GM23248 (cell line): ENCODE results near the gene POMGNT1. TPM values are rescaled to one million over a fixed set of nuclear protein-coding genes. Genes with fewer than 3 reads are reported as not detected.
"Not testable (repeated sequence)": the region's sequence is repeated elsewhere in the genome, so short reads cannot be mapped to it uniquely, and the experiment has no call there.

Experiments used
- DNase-seq: peaks from one replicate; pipeline ENCODE4 v3.0.0-alpha.2; 2015
- H2AFZ ChIP-seq: fragments of 200-600 bp; sonication (generic); 2 replicates; pipeline ENCODE4 v1.6.1; 2016; ENCODE audit warnings: antibody characterized with exemption
- H3F3A ChIP-seq: fragments of 200-600 bp; sonication (generic); 2 replicates; pipeline ENCODE4 v1.6.1; 2016; ENCODE audit warnings: mild to moderate bottlenecking, antibody characterized with exemption, mixed run types; ENCODE audit not compliant: insufficient read depth
- H3K27ac ChIP-seq: fragments of 200-600 bp; sonication (generic); 2 replicates; pipeline ENCODE4 v1.5.1; 2016; ENCODE audit warnings: mild to moderate bottlenecking
- H3K27me3 ChIP-seq: fragments of 200-600 bp; sonication (generic); replicated peaks from 2 replicates; pipeline ENCODE4 v1.6.1; 2016; ENCODE audit warnings: mild to moderate bottlenecking; ENCODE audit not compliant: insufficient read depth
- H3K36me3 ChIP-seq: fragments of 200-600 bp; sonication (generic); 2 replicates; pipeline ENCODE4 v1.6.1; 2016; ENCODE audit warnings: low read depth, mild to moderate bottlenecking
- H3K4me1 ChIP-seq: fragments of 200-600 bp; sonication (generic); 2 replicates; pipeline ENCODE4 v1.6.1; 2016; ENCODE audit warnings: mild to moderate bottlenecking; ENCODE audit not compliant: insufficient read depth
- H3K4me2 ChIP-seq: fragments of 200-600 bp; sonication (generic); one replicate; pipeline ENCODE4 v1.6.1; 2016; ENCODE audit warnings: mild to moderate bottlenecking; ENCODE audit not compliant: unreplicated experiment
- H3K4me3 ChIP-seq: fragments of 200-600 bp; sonication (generic); 2 replicates; pipeline ENCODE4 v1.5.1; 2016; ENCODE audit warnings: mild to moderate bottlenecking
- H3K79me2 ChIP-seq: fragments of 200-600 bp; sonication (generic); 2 replicates; pipeline ENCODE4 v1.6.1; 2016; ENCODE audit warnings: mild to moderate bottlenecking; ENCODE audit not compliant: insufficient read depth
- H3K9ac ChIP-seq: fragments of 200-600 bp; sonication (generic); 2 replicates; pipeline ENCODE4 v1.6.1; 2016; ENCODE audit warnings: mild to moderate bottlenecking
- H3K9me2 ChIP-seq: fragments of 200-600 bp; sonication (generic); 2 replicates; pipeline ENCODE4 v1.6.1; 2016; ENCODE audit warnings: mixed run types, mild to moderate bottlenecking, moderate library complexity; ENCODE audit not compliant: insufficient read depth
- H3K9me3 ChIP-seq: fragments of 200-600 bp; sonication (generic); one replicate; pipeline ENCODE4 v1.6.1; 2017; ENCODE audit warnings: low read depth
- H4K20me1 ChIP-seq: fragments of 200-600 bp; sonication (generic); 2 replicates; pipeline ENCODE4 v1.6.0; 2016; ENCODE audit not compliant: insufficient read depth
- EZH2 ChIP-seq: fragments of 200-600 bp; sonication (generic); IDR thresholded peaks from 2 replicates; pipeline ENCODE4 v1.6.1; 2018; ENCODE audit warnings: antibody characterized with exemption, mild to moderate bottlenecking; ENCODE audit not compliant: insufficient read depth, poor library complexity, severe bottlenecking
- EZH2phosphoT487 ChIP-seq: fragments of 200-600 bp; sonication (generic); IDR thresholded peaks from 2 replicates; pipeline ENCODE4 v1.6.1; 2018; ENCODE audit warnings: antibody characterized with exemption, moderate library complexity, mild to moderate bottlenecking, low read depth; ENCODE audit not compliant: insufficient read depth
- WGBS, 2 experiments: methylation state at CpG; one replicate each; pipeline ENCODE4 v1.1.6; 2015 to 2017; ENCODE audit warnings: low lambda C conversion rate in 2 of 2, low coverage in 1 of 2; ENCODE audit errors: missing lambda C conversion rate in 2 of 2; 5-methylcytosine and 5-hydroxymethylcytosine counted together
- in situ Hi-C: fragments of 300-500 bp; cut with MboI; formaldehyde crosslinking; loops from 2 replicates; pipeline ENCODE4 v1.15.0; 2020
- polyA plus RNA-seq: library from polyadenylated mRNA; unstranded; fragments of >200 nt; fragmentation: Nextera tagmentation; extraction: Ambion mirVana; gene quantifications from 2 replicates; pipeline ENCODE4 v1.2.1, GENCODE V29; 2016
- total RNA-seq: library from RNA; depleted of rRNA; stranded (reverse); fragments of >200 nt; shearing (Covaris generic); gene quantifications from 2 replicates; pipeline ENCODE4 v1.2.3, GENCODE V29; 2014

Gene POMGNT1
- total and polyA plus RNA-seq, 2 experiments from 2014 or later, result 57.6 to 79.1 TPM

DNA sequence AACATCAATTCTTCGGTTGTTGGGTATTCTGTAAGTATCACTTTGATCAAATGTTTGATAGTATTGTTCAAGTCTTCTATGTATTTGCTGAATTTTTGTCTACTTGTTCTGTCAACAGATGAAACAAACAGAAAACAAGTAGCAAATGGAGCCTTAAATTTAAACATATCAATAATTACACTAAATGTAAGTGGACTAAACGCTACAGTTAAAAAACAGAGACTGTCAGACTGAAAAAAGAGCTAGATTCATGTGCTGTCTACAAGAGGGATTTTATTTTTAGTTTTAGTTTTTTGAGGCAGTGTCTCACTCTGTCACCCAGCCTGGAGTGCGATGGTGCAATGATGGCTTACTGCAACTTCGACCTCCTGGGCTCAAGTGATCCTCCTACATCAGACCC is 38.6 kb upstream of the POMGNT1 start:
- DNase-seq, result no peak
- H3K36me3 ChIP-seq, result no peaks in the 10 kb centered on the region

GRCh38 chr1:46231231-46231630 is 33.0 kb upstream of the POMGNT1 start:
- WGBS, 2 experiments, result 97 to 100% methylated on average over 3 of the region's 3 CpGs
- H3K27me3 ChIP-seq, H3K27ac ChIP-seq, H2AFZ ChIP-seq, H3K36me3 ChIP-seq, H3K9ac ChIP-seq, H3K4me2 ChIP-seq, H3K79me2 ChIP-seq, in situ Hi-C loops, H3K9me3 ChIP-seq, H3K4me1 ChIP-seq, H3K9me2 ChIP-seq, H4K20me1 ChIP-seq, H3F3A ChIP-seq, DNase-seq, H3K4me3 ChIP-seq: not testable (repeated sequence)

More for the DNA sequence above, 38.6 kb upstream of the POMGNT1 start:
- H3K27me3 ChIP-seq, result no peaks in the 10 kb centered on the region
- H3K79me2 ChIP-seq, result no peaks in the 10 kb centered on the region
- H3K4me2 ChIP-seq, result no peak overlapping the region
- H3K27ac ChIP-seq, result no peak overlapping the region
- H3K9me3 ChIP-seq, result no peaks in the 10 kb centered on the region
- no peak overlapping the region for H3K4me3 ChIP-seq
- H2AFZ ChIP-seq, result no peak overlapping the region
- WGBS, 2 experiments, result 63 to 69% methylated on average over 4 of the region's 4 CpGs
- no peak overlapping the region for H3K9ac ChIP-seq
- no peaks in the 10 kb centered on the region for H4K20me1 ChIP-seq
- H3F3A ChIP-seq, result 0 out of 2 replicates have a peak, but pooled peaks cover 3% of the 10 kb centered on the region
- no peak for TF ChIP-seq EZH2
- no peak for TF ChIP-seq EZH2phosphoT487
- in situ Hi-C loops, result no loop called here
- no peaks in the 10 kb centered on the region for H3K9me2 ChIP-seq
- no peaks in the 10 kb centered on the region for H3K4me1 ChIP-seq

GRCh38 chr1:46224966-46225365 is 26.7 kb upstream of the POMGNT1 start:
- Histone ChIP-seq H2AFZ (no peak overlapping the region), H3K9me3 (no peaks in the 10 kb centered on the region), H3K27me3 (no peaks in the 10 kb centered on the region), H3K79me2 (no peaks in the 10 kb centered on the region), H3K4me2 (no peak overlapping the region), H3K36me3 (no peaks in the 10 kb centered on the region), H3K27ac (no peak overlapping the region), H3K4me1 (peaks cover 4% of the 10 kb centered on the region; the same call in 1 of the 2 replicates), H3F3A (no peaks in the 10 kb centered on the region), H3K9me2 (no peaks in the 10 kb centered on the region), H3K9ac (no peak overlapping the region), H4K20me1 (no peaks in the 10 kb centered on the region), H3K4me3 (no peak overlapping the region)
- TF ChIP-seq EZH2phosphoT487 (no peak), EZH2 (no peak)
- DNase-seq, result no peak
- 92 to 99% methylated on average over 4 of the region's 4 CpGs for WGBS, 2 experiments
- in situ Hi-C loops, result no loop called here

- Histone ChIP-seq H2AFZ (peak overlapping the region; percentile 71), H3K27me3 (no peaks in the 10 kb centered on the region), H3F3A (no peaks in the 10 kb centered on the region), H3K9me3 (no peaks in the 10 kb centered on the region), H3K36me3 (no peaks in the 10 kb centered on the region), H3K9ac (no peak overlapping the region), H3K27ac (no peak overlapping the region), H3K9me2 (no peaks in the 10 kb centered on the region), H4K20me1 (no peaks in the 10 kb centered on the region), H3K4me2 (no peak overlapping the region), H3K79me2 (no peaks in the 10 kb centered on the region), H3K4me1 (peaks cover 4% of the 10 kb centered on the region; the same call in 1 of the 2 replicates), H3K4me3 (no peak overlapping the region)
- TF ChIP-seq EZH2 (no peak), EZH2phosphoT487 (no peak)
- WGBS, 2 experiments, result 7 to 13% methylated on average over 6 of the region's 6 CpGs
- in situ Hi-C loops, result no loop called here
- peak; percentile 92 for DNase-seq
Measured at GRCh38 chr1:46223472-46223943, 25.3 kb upstream of the POMGNT1 start.

GRCh38 chr1:46223055-46223454 is 24.8 kb upstream of the POMGNT1 start:
- H3K79me2 ChIP-seq, H4K20me1 ChIP-seq, H3K27ac ChIP-seq, H3K9ac ChIP-seq, H3F3A ChIP-seq, H3K27me3 ChIP-seq, in situ Hi-C loops, H2AFZ ChIP-seq, H3K9me3 ChIP-seq, DNase-seq, H3K36me3 ChIP-seq, H3K9me2 ChIP-seq, H3K4me2 ChIP-seq, H3K4me1 ChIP-seq, H3K4me3 ChIP-seq: not testable (repeated sequence)
- WGBS, 2 experiments, result 77 to 80% methylated on average over 11 of the region's 11 CpGs
